GM19455 (cell line): ENCODE results near the gene CCN5.
"Not testable (repeated sequence)": the region's sequence is repeated elsewhere in the genome, so short reads cannot be mapped to it uniquely, and the experiment has no call there.

Experiments
- ATAC-seq: cut with Tn5 transposase; IDR thresholded peaks from one replicate; pipeline ENCODE4 v1.9.1; 2021; ENCODE audit not compliant: unreplicated experiment

CCN5 gene

GRCh38 chr20:44694159-44694558 is 21.0 kb upstream of the CCN5 start:
- no peak for ATAC-seq

GRCh38 chr20:44695295-44695673 is 19.9 kb upstream of the CCN5 start:
- ATAC-seq, result no peak

DNA sequence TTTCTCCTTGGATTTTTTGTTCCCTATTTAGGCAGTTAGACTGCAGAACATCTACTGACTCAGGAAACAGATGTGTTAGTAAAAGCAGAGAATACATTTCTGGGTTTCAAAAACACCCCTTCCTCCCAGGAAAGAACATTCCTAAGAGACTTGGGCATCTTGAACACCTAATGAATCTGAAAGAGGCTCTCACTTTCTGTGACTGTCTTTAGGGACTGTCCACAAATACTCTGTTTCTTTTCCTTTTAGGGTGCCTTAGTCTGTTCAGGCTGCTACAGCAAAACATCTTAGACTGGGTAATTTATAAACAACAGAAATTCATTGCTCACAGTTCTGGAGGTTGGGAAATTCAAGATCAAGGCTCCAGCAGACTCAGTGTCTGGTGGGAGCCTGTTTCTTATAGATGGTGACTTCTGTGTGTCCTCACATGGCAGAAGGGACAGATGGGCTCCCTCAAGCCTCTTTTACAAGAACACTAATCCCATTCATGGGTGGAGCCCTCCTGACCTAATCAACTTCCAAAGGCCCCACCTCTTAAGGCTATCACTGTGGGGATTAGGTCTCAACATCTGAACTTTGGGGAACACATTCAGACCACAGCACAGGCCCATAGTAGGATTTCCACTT is 19.4 kb upstream of the CCN5 start:
- ATAC-seq, result no peak

DNA sequence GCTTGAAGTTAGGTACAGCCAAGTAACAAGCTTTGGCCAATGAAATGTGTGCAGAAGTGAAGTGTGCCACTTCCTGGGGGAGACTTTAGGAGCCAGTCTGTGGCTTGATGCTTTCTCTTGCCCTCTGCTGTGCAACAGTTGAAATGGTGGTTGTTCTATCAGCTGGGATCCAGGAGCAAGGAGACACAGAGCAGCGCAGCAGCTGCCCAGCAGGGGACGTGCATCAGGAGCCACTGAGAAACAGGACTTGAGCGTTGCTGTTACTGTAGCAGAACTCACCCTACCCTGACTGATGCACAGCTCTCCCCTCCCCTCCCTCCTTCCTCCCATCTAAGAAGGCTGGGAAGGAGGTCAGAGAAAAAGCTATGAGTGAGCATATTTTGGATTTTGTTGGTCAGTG is 18.9 kb upstream of the CCN5 start:
- ATAC-seq, result no peak

DNA sequence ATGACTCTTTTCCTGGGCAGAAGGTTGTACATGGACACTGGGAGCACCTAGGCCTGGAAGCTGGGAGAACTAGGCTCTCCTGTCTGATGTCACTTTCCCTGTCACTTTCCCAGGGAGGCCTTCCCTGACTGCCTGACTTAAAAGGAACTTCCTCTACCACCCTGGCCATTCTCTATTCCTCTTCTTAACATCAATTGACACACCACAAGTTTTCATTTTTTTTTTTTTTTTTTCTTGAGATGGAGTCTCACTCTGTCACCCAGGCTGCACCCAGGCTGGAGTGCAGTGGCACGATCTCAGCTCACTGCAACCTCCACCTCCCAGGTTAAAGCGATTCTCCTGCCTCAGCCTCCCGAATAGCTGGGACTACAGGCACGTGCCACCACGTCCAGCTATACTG is 18.1 kb upstream of the CCN5 start:
- not testable (repeated sequence) for ATAC-seq

GRCh38 chr20:44698351-44698750 is 16.8 kb upstream of the CCN5 start:
- no peak for ATAC-seq

GRCh38 chr20:44700306-44700705 is 14.9 kb upstream of the CCN5 start:
- ATAC-seq, result no peak

- ATAC-seq, result no peak
Measured at GRCh38 chr20:44701118-44701857, 13.9 kb upstream of the CCN5 start.

DNA sequence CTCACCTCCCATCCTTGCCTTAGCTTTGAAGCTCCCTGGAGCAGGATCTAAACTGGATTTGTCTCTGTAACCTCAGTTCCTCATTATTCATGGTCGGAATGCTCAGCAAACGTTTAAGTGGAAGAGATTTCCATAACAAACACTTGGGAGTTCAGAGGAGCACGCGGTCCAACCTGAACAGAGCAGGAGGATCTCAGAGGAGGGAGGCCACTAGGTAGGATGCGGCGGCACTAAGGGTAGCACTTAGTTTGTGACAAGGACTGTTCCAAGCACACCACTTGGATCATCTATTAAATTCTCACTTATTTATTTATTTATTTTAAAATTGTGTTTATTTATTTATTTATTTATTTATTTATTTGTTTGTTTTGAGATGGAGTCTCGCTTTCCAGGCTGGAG is 13.3 kb upstream of the CCN5 start:
- no peak for ATAC-seq

- ATAC-seq, result no peak
Measured at GRCh38 chr20:44702776-44703175, 12.4 kb upstream of the CCN5 start.

GRCh38 chr20:44703183-44703925 is 11.8 kb upstream of the CCN5 start:
- no peak for ATAC-seq

- no peak for ATAC-seq
Measured at GRCh38 chr20:44703956-44704488, 11.1 kb upstream of the CCN5 start.

DNA sequence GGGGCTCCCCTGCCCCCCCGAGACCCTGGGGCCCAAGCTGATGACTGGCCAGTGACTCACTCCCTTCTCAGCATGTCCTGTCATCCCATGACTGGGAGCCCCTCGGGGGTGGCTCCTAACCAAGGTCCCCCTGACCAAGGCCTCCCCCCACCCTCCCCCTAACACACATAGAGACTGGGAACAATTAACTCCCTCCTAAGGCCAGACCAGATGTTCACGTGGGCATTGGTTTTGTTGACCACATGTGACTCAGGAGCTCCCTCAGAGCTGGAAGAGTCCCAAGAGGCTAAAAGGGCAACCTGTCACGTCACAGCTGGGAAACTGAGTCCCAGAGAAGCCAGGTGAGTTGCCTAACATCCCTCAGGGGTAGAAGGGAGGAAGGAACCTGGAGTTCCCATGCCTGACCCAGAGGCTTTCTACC is 10.6 kb upstream of the CCN5 start:
- no peak for ATAC-seq

GRCh38 chr20:44705364-44706094 is 9.6 kb upstream of the CCN5 start:
- no peak for ATAC-seq

DNA sequence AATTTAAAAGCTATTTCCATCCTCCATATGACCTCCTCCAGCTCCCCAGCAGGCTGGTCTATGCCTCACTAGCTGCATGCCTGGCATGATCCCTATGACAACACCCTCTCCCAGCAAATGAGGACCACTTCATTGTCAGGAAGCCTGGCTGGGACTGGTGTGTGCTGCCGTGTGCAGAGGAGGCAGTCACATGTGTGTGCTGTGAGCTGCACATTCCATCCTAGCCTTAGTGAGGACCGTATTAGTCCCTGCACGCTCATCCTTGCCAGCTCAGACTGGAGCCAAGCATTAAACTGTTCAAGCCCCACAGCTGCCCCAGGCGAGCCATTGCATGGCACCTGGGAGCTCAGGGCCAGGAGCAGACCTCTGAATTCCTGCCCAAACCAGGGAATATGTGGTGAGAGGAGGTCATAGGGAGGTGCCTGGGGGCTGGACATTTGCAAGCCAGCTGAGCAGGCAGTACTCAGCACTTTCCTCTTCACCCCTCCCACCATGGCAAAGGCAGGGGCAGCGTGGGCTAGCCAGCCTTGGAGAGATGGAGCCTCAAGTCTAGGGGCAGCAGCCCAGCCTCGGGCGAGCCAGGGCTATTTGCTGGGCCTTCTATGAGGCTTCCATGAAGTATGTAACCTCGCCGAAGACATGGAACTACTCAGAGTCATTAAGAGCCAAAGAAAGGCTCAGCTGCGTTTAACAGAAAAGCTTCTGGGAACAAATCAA is 8.7 kb upstream of the CCN5 start:
- no peak for ATAC-seq

DNA sequence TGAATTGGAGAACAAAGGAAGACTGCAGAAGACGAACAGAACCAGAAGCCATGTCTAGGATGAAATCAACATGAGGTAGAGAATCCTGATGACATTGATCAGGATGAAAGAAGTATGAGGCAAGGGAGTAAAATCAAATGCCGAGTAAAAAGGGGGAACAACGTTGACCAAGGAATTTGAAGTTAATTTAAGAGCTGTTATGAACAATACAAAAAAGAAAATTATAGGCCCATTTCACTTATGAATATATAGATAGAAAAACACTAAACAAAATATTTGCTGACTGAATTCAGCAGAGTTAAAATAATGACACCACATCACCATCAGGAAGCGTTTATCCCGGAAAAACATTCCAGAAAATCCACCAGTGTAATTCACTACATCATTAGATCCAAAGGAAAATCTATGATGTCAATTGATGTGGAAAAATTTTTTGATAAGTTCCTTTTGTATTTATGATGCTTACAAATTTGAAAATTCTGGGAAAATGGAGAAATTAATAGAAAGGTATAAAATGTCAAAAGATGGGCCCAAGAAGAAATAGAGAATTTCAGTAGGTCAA is 8.1 kb upstream of the CCN5 start:
- ATAC-seq, result no peak

DNA sequence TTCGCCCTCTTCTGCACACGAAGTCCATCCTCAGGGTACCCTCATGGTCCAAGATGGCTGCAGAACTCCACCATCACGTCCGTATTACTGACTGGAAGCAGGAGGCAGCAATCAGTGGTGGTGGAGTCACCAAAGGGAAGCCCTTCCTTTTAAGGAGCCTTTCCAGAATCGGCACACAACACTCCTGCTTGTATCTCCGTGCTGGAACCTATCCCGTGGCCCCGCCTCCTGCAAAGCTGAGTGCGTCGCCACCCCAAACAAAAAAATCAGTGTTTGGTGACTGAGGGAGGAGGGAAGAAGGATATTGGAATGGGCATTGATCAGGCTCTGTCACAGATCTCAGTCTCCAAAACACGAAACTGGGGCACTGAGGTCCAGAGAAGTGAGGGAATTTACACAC is 5.8 kb upstream of the CCN5 start:
- no peak for ATAC-seq

- ATAC-seq, result no peak
Measured at GRCh38 chr20:44709797-44710196, 5.4 kb upstream of the CCN5 start.

DNA sequence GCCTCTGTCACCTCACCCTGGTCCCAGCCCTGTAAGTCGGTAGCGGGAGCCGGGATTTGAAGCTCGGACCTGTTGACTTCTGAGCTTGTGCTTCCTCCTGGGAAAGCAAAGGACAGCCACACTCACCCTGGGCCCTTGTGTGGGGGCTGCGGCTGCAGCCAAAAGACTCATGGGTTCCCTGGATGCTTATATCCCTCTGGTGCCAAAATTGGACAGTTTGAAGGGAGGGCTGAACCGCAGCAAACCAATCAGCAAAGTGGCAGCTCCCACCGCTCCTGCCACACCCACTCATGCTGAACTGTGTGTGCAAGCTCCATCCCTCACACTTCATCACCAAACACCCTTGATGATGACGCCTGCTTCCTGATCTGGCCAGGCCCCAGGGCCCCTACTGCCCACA is 3.9 kb upstream of the CCN5 start:
- no peak for ATAC-seq

DNA sequence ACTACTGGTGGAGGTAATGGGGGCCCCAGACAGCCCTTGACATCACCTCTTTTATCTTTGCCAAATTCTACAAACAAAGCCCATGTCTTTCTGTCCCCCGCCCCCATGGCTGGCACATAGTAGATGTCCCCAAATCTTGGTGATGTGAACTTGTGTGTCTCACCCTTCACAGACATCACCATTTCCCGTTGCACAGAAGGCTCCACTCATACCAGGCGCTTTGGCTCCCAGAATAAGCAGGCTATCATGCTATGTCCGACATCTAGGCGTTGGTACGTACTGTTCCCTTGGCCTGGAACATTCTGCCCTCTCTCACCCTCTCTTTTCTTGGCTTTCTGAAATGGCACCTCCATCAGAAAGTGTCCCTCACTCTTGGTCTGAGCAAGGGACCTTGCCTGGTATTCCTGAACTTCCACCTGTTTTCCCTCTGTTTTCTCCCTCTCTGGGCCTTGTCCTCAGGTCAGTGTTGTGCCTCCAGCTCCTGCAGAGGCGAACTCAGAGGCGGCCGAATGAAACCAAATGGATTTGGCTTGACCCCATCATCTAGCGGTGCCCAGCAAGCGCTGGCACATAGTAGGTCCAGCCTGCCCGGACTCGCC is 968 bp upstream of the CCN5 start:
- ATAC-seq, result no peak
